Subcutaneous abdominal adipose tissue (tissue), 5 donors: ENCODE measurements around the gene CLIC5.

Source experiments
- H3K27ac ChIP-seq: one replicate; pipeline ENCODE4 v1.7.0; 2013; ENCODE audit warnings: low read depth, mild to moderate bottlenecking, inconsistent platforms, low read length, moderate library complexity
- H3K27me3 ChIP-seq, 5 donors: one replicate each; pipeline ENCODE4 v1.7.0; 2013; ENCODE audit warnings: low read length in 5 of 5, inconsistent platforms in 1 of 5; ENCODE audit not compliant: control insufficient read depth in 5 of 5, insufficient read depth in 4 of 5
- H3K36me3 ChIP-seq, 5 donors: one replicate each; pipeline ENCODE4 v1.7.0; 2013; ENCODE audit warnings: low read length in 5 of 5; ENCODE audit not compliant: control insufficient read depth in 5 of 5, insufficient read depth in 5 of 5
- H3K4me1 ChIP-seq, 5 donors: one replicate each; pipeline ENCODE4 v1.7.0; 2013; ENCODE audit warnings: low read length in 5 of 5, mild to moderate bottlenecking in 3 of 5, moderate library complexity in 1 of 5; ENCODE audit not compliant: control insufficient read depth in 5 of 5, insufficient read depth in 5 of 5
- H3K4me3 ChIP-seq, 5 donors: one replicate each; pipeline ENCODE4 v1.7.0; 2013; ENCODE audit warnings: low read length in 5 of 5, low read depth in 1 of 5
- H3K9ac ChIP-seq, 5 donors: one replicate each; pipeline ENCODE4 v1.7.0; 2013; ENCODE audit warnings: low read length in 5 of 5, mild to moderate bottlenecking in 4 of 5, moderate library complexity in 3 of 5
- H3K9me3 ChIP-seq, 5 donors: one replicate each; pipeline ENCODE4 v1.7.0; 2013; ENCODE audit warnings: low read length in 5 of 5; ENCODE audit not compliant: control insufficient read depth in 5 of 5
- donor health status: healthy.
- donor health status: healthy.
- donor health status: healthy.
- donor health status: healthy.
- donor health status: healthy.

The CLIC5 gene

DNA sequence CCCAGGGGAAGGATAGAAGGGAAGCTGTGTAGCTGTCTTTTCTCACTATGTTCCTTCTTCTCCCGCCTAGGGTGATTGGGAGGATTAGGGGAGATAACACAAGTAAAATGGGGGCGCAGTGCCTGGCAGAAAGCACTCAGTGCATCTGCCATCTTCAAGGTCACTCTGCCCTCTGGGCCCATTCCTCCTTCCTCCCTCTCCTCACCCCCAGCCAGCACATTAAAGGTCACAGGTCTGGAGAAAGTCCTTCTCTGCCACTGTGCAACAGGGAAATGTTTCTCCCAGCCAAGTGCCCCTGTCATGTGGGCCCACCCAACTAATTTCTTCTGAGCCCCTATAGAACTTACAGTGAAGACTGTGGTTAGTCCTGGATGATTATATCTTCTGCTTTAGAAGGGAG is 45.8 kb downstream of the CLIC5 start:
- Histone ChIP-seq H3K9ac (no peak overlapping the region), H3K9me3 (peaks cover 0 to 3% (median 0%) of the 10 kb centered on the region in 5 donors), H3K36me3 (no peaks in the 10 kb centered on the region), H3K27me3 (no peaks in the 10 kb centered on the region), H3K4me3 (no peak overlapping the region), H3K27ac (no peak overlapping the region), H3K4me1 (peaks cover 0 to 18% (median 0%) of the 10 kb centered on the region in 5 donors)

DNA sequence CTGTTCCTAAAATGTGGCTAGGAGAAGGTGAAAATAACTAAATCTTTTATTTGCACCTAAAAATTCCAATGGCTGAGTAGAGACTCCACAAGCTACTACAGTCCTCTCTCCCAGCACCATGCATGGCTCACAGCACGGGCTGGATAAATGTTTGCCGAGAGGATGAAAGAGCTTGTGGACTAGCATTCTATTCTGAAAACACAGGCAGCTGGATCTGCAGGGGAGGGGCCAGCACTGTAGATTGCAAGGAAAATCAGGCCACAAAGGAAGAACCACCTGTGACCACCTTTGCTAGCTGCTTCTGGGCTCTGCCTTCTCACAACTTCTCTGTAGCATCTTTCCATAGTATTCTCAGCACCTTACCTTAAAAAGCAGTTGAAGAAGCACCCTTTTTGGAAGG is 46.6 kb downstream of the CLIC5 start:
- peaks cover 0 to 18% (median 0%) of the 10 kb centered on the region in 5 donors for H3K4me1 ChIP-seq
- no peaks in the 10 kb centered on the region for H3K36me3 ChIP-seq
- no peak overlapping the region for H3K9ac ChIP-seq
- H3K27ac ChIP-seq, result no peak overlapping the region
- H3K9me3 ChIP-seq, result peaks cover 0 to 7% (median 4%) of the 10 kb centered on the region in 5 donors
- no peak overlapping the region for H3K4me3 ChIP-seq
- no peaks in the 10 kb centered on the region for H3K27me3 ChIP-seq

DNA sequence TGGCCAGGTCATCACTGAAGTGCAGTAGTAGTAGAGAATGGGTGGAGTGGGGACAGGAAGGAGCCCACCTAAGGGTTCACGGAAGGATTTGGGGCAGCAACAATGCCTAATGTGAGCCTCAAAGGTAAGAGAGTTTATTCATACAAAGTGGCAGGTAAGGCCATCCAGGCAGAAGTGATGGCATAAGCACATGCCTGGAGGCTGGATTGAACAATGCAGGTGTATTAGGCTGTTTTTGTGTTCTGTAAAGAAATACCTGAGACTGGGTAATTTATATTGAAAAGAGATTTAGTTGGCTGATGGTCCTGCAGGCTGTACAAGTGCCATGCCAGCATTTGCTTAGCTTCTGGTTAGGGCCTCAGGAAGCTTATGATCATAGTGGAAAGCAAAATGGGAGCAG is 48.3 kb downstream of the CLIC5 start:
- Histone ChIP-seq H3K4me3 (no peak overlapping the region), H3K4me1 (peaks cover 0 to 16% (median 0%) of the 10 kb centered on the region in 5 donors), H3K9ac (no peak overlapping the region)

DNA sequence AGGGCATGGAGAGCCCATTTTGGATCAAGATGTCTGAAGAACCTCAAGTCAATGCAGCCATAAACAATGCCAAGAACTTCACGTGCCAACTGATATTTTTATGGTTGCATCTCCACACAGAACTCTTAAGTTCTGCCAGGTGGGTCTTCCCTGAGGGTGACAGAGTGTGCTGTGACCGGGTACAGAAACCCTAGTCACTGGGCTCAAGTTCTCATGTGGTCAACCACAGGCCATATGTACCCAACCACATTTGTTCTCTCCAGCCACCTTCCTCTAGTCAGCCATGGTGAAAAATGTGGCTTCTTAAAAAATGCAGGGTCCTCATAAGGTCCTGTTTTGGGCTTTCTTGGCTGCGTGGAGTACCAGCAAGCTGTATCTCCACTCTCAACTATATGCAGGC is 48.9 kb downstream of the CLIC5 start:
- H3K36me3 ChIP-seq, result no peaks in the 10 kb centered on the region
- H3K9ac ChIP-seq, result no peak overlapping the region
- H3K4me3 ChIP-seq, result no peak overlapping the region
- H3K27me3 ChIP-seq, result no peaks in the 10 kb centered on the region
- H3K27ac ChIP-seq, result no peak overlapping the region
- peaks cover 0 to 15% (median 0%) of the 10 kb centered on the region in 5 donors for H3K4me1 ChIP-seq
- peaks cover 0 to 7% (median 6%) of the 10 kb centered on the region in 5 donors for H3K9me3 ChIP-seq

More for the DNA sequence above, 48.3 kb downstream of the CLIC5 start:
- no peaks in the 10 kb centered on the region for H3K27me3 ChIP-seq
- peaks cover 0 to 7% (median 6%) of the 10 kb centered on the region in 5 donors for H3K9me3 ChIP-seq
- no peaks in the 10 kb centered on the region for H3K36me3 ChIP-seq
- no peak overlapping the region for H3K27ac ChIP-seq

DNA sequence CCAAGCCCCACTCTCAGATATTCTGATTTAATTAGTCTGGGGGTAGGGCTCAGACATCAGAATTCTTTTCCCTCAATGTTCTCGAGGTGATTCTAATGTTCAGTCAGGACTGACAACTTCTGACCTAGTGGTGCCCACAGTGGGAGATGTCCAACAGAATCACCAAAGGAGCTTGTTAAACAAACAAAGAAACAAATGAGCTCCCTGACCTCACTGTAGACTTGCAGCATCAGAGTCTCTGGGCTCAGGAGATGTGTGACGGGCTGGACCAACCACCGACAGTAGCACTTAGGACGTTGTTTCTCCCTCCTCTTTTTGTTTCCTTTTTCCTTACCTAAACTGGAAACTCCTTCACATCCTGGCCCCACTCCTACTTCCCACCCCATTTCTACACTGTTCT is 49.3 kb downstream of the CLIC5 start:
- no peaks in the 10 kb centered on the region for H3K36me3 ChIP-seq
- H3K4me3 ChIP-seq, result no peak overlapping the region
- no peak overlapping the region for H3K9ac ChIP-seq
- H3K27ac ChIP-seq, result no peak overlapping the region
- peaks cover 0 to 7% (median 6%) of the 10 kb centered on the region in 5 donors for H3K9me3 ChIP-seq
- H3K27me3 ChIP-seq, result no peaks in the 10 kb centered on the region
- H3K4me1 ChIP-seq, result peaks cover 0 to 14% (median 0%) of the 10 kb centered on the region in 5 donors

DNA sequence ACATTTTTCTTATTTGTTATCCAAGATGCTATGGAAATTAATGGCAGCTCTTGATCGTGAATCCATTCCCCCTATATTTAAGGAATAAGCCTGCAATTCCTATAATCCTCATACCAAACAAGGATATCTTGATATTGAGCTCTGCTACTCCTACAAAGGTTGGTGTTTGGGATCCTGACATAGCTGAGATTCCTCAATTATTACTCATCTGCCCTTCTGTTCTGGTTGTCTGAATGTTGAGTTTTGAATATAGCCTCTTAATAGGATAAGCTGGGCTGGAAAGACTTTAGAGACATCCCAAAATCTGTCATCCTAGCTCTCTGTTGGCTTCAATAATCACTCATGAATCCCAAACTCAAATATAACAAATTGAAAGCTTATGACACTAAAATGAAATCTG is 49.9 kb downstream of the CLIC5 start:
- Histone ChIP-seq H3K4me3 (no peak overlapping the region), H3K9me3 (peaks cover 0 to 7% (median 6%) of the 10 kb centered on the region in 5 donors), H3K9ac (no peak overlapping the region), H3K4me1 (peaks cover 0 to 17% (median 0%) of the 10 kb centered on the region in 5 donors), H3K27ac (no peak overlapping the region), H3K27me3 (no peaks in the 10 kb centered on the region), H3K36me3 (no peaks in the 10 kb centered on the region)

DNA sequence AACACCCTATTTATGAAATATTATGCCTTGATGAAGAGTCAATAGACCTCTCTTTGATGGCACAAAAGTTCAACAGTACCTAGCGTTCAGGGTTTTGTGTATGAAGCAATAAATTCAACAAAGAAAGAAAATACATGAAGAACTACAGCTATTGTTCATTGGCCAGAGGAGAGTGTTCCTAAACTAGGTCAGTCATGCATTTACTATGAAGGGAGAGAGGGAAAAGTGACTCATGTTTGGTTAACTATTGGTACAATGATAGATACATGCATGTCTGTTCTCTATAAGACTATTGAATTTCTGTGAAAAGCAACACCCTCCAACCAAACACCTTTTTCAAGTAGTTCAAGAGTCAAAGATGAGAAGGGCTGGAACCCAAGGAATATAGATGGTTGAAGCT is 50.7 kb downstream of the CLIC5 start:
- H3K36me3 ChIP-seq, result no peaks in the 10 kb centered on the region
- H3K27ac ChIP-seq, result no peak overlapping the region
- H3K9ac ChIP-seq, result no peak overlapping the region
- peaks cover 0 to 18% (median 4%) of the 10 kb centered on the region in 5 donors for H3K4me1 ChIP-seq
- H3K9me3 ChIP-seq, result peaks cover 0 to 7% (median 6%) of the 10 kb centered on the region in 5 donors
- no peak overlapping the region for H3K4me3 ChIP-seq
- no peaks in the 10 kb centered on the region for H3K27me3 ChIP-seq

DNA sequence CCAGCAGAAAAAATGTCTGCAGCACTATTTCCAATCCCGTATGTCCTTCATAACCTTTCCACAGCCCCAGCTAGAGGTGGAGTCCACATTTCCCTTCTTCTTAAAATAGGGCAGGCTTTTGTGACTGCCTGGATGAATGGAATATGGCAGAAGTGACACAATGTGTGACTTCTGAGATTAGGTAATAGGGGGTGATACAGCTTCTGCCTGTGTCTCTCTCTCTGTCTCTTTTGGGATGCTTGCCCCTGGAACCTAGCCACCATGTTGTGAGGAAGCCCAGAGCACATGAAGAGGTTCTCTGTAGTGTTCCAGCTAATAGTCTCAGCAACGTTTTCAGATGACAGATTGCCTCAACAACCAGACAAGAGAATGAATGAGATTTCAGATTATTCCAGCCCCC is 51.4 kb downstream of the CLIC5 start:
- peaks cover 0 to 7% (median 6%) of the 10 kb centered on the region in 5 donors for H3K9me3 ChIP-seq
- no peak overlapping the region for H3K27ac ChIP-seq
- no peaks in the 10 kb centered on the region for H3K36me3 ChIP-seq
- peaks cover 0 to 22% (median 4%) of the 10 kb centered on the region in 5 donors for H3K4me1 ChIP-seq
- H3K27me3 ChIP-seq, result no peaks in the 10 kb centered on the region
- no peak overlapping the region for H3K9ac ChIP-seq
- no peak overlapping the region for H3K4me3 ChIP-seq

DNA sequence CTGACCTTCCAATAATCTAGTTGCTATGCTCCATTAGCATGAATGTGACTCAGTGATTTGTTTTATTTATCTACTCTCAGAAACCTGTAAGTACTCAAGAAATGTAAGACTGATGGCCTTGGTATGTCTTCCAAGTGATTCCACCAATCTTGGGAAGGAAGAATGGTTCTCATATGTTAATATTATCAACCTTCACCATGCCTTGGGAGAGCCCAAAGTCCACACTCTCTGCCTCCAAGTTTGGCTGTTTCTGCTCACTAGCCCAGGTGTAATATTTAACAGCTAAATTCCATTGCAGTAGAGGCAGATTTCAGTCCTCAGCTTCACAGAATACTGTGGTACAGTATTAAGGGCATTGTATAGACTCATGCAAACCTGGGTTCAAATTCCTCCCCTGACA is 51.8 kb downstream of the CLIC5 start:
- Histone ChIP-seq H3K27ac (no peak overlapping the region), H3K9ac (no peak overlapping the region), H3K27me3 (no peaks in the 10 kb centered on the region), H3K36me3 (no peaks in the 10 kb centered on the region), H3K9me3 (peaks cover 0 to 7% (median 6%) of the 10 kb centered on the region in 5 donors), H3K4me3 (no peak overlapping the region), H3K4me1 (peaks cover 0 to 25% (median 4%) of the 10 kb centered on the region in 5 donors)

DNA sequence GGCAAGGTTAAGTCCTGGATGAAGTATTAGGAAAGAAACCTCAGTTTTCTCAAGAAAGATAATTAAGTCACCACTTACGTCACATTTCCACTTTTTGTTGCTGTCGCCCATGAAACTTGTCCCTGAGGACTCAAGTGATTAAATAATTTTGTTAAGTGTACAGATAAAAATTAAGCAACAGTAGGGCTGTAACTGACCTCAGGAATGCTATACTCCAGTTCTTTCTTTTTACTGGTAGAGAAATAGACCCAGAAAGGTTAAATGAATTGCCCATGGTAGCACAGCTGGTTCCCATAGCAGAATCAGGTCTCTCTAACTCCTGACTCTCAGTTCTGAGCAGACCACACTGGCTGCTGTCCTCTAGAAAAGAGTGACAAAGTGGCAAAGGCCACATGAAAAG is 54.5 kb downstream of the CLIC5 start:
- Histone ChIP-seq H3K27me3 (no peaks in the 10 kb centered on the region), H3K27ac (peak overlapping the region; percentile 48), H3K9me3 (peaks cover 0 to 7% (median 6%) of the 10 kb centered on the region in 5 donors), H3K36me3 (no peaks in the 10 kb centered on the region), H3K9ac (no peak overlapping the region), H3K4me1 (peaks cover 0 to 28% (median 4%) of the 10 kb centered on the region in 5 donors), H3K4me3 (no peak overlapping the region)
